ENCODE measurements around the gene IFNL1.
"Not testable (repeated sequence)": the region's sequence is repeated elsewhere in the genome, so short reads cannot be mapped to it uniquely, and the experiment has no call there.

Gene IFNL1

DNA sequence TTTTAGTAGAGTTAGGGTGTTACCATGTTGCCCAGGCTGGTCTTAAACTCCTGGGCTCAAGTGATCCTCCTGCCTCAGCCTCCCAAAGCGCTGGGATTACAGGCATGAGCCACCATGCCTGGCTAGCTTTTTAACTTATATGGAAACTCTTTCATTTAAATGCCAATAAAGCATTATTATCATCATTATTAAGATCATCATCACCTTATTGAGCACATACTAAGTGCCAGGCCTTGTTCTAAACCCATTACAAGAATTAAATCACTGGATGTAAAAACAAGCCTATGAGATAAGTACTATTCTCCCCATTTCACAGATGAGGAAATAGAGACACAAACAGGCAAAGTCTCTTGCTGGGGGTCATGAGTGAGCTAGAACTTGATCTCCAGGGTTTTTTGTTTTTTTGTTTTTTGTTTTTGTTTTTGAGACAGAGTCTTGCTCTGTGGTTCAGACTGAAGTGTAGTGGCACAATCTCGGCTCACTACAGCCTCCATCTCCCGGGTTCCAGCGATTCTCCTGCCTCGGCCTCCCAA, 38.3 kb downstream of the IFNL1 start:
- H3K4me3 ChIP-seq (ENCODE audit: control insufficient read depth, low read depth, low read length) = no peak overlapping the region
- TF ChIP-seq CTCF (conservative IDR thresholded peaks at IDR 0.05; ENCODE audit: control insufficient read depth, insufficient read depth, low read depth, low read length) = no peak

DNA sequence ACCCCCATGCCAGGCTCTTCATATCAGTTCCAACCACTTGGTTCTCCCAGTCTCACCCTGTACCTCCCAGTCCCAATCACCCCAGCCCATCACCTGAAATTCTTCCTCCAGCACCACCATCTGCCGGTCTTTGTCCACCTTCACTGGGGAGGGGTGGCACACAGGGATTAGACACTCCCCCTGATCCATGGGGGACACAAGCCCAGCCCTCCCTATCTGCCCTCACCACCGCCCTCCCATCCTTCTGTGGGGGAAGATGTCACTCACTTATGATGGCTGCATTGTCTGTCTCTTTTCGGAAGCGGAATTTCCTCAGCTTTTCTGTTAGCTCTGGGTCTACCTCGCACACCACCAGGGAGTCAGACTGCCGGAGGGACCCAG, 39.0 kb downstream of the IFNL1 start:
- TF ChIP-seq CTCF (conservative IDR thresholded peaks at IDR 0.05; ENCODE audit: control insufficient read depth, insufficient read depth, low read depth, low read length) = no peak
- H3K4me3 ChIP-seq (ENCODE audit: control insufficient read depth, low read depth, low read length) = no peak overlapping the region
- DNase-seq (ENCODE audit: low read depth) = no peak

More for the DNA sequence above, 38.3 kb downstream of the IFNL1 start:
- no peak for DNase-seq (ENCODE audit: low read depth)

GRCh38 chr19:39336483-39336882, 40.3 kb downstream of the IFNL1 start:
- TF ChIP-seq CTCF (conservative IDR thresholded peaks at IDR 0.05; ENCODE audit: control insufficient read depth, insufficient read depth, low read depth, low read length) = no peak
- DNase-seq (ENCODE audit: low read depth) = no peak
- no peak overlapping the region for H3K4me3 ChIP-seq (ENCODE audit: control insufficient read depth, low read depth, low read length)

DNA sequence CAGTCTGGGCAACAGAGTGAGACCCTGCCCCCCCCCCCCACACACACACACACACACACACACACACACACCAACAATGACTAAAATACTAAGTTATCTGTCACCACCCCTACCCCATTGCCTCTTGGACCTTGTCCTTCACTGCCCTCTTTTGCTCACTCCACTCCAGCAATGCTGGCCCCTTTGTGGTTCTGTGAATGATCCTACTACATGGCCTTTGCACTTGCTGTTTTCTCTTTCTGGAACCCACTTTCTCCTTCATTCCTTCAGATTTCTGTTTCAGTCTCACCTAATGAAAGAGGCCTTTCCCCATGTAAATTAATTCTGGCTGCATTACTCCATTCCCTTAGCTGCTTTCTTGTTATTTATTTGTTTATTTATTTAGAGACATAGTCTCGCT, 43.5 kb downstream of the IFNL1 start:
- no peak for TF ChIP-seq CTCF (conservative IDR thresholded peaks at IDR 0.05; ENCODE audit: control insufficient read depth, insufficient read depth, low read depth, low read length)
- H3K4me3 ChIP-seq (ENCODE audit: control insufficient read depth, low read depth, low read length) = no peak overlapping the region
- DNase-seq (ENCODE audit: low read depth) = no peak

DNA sequence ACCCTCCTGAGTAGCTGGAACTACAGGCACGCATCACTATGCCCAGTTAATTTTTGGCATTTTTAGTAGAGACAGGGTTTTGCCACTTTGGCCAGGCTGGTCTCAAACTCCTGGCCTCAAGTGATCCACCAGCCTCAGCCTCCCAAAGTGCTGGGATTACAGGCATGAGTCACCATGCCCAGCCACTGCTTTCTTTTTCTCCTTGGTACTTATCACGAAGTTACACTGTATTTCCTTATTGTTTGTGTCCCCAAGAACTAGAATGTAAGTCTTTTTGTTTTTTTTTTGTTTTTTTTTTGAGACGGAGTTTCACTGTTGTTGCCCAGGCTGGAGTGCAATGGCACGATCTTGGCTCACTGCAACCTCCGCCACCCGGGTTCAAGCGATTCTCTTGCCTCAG, 43.9 kb downstream of the IFNL1 start:
- not testable (repeated sequence) for DNase-seq (ENCODE audit: low read depth); H3K4me3 ChIP-seq (ENCODE audit: control insufficient read depth, low read depth, low read length)

DNA sequence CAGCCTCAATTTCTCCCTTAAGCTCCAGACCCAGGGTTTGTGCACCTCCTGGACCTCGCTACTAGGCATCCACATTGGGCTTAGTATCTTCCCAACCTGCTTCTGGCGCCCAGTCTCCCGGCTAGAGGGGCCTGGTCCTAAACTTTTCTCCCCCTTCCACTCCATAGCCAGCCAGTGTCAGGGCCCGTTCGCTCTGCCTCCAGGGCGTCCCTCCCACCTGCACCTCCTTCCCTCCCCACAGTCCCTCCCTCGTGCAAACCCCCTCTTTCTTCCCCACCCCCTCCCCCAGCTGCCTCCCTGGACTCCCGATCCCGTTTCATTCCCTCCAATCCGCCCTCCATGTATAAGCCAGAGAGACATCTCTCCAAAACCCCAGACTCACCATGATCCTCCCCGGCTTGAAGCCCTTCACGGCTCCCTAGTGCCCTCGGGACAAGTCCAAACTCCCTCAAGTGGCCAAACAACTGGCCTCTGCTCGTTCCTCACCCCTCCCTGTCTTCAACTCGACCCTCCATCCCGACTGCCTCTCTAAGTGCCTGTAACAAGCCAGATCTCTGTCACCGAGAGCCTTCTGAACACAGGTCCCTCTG, 45.0 kb downstream of the IFNL1 start:
- peak overlapping the region; percentile 81 for H3K4me3 ChIP-seq (ENCODE audit: control insufficient read depth, low read depth, low read length)
- DNase-seq (ENCODE audit: low read depth) = no peak

More for the DNA sequence above, 45.0 kb downstream of the IFNL1 start:
- TF ChIP-seq CTCF (conservative IDR thresholded peaks at IDR 0.05; ENCODE audit: control insufficient read depth, insufficient read depth, low read depth, low read length) = peak; percentile 14

Measured in fibroblast of mammary gland (primary cell).